ENCODE results near the gene PPP1R14C.

Gene PPP1R14C

DNA sequence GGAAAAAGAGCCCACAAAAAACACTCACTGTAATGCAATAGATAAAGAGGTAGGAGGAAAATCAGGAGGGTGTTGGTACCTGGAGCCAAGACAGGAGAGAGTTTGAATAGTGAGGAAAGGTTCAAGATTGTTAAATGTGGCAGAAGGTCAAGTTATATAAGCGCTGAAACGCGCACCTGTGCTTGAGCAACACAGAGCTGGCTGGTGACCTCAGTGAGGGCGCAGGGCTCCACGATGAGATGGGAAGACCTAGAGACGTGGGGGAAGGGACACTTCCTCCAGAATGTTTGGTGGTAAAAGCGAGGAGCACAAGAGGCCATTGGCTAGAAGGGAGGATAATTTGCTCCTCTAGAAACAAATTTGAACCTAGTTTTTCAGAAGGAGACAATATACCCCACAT lies 4.2 kb upstream of the PPP1R14C start:
- no peak for DNase-seq (ENCODE audit: low read depth in 2 of 2)

DNA sequence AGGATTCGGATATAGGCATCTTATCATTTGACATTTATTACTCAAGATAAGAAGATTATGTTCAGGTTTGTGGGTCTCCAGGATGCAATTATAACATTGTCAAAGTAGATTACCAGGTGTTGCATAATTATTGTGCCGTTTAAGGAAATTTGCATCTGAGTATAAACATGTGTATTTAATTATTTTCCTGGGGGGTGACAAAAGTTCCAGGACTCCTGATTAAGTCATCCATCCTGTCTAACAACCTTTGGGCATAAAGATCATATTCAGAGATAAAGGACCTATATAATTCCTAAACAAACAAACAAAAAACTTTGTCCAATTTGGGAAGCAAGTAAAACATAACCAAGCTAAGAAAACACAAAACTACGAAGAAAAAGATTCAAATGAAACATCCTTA lies 3.3 kb upstream of the PPP1R14C start:
- DNase-seq (ENCODE audit: low read depth in 2 of 2) = no peak

DNA sequence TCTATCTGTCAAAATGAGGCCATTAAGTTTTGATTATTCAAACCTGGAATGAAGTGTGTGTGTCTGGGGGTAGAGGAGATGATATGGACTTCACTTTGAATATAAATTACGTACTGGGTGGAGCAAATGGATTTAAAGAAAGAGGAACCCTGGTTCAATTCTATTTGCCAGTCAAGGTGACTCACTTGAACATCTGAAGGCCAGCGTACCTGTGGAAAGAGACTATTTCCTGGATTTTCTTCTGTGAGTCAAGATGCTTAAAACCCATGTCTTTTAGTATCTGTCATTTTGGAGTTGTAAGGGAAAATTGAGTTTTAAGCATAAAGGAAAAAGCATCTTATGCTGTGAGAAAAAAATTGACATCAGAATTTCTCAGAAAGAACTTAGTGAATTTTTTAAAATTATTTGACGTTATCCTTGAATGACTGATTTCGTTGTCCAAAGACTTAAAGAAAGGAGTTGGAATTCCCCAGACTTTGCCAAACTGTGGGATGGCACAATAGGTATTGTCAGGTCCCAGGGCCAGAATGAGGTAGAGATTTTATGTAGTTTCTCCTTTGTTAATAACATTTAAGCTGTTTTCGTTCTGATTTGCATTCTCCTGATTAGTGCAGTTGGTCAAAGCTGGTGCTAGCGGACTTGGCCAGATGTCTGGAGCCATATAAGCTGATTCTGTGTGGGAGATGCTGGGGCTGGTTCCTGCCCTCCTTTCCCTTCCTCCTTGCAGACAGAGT lies 2.4 kb upstream of the PPP1R14C start:
- DNase-seq (ENCODE audit: low read depth in 2 of 2) = no peak

DNA sequence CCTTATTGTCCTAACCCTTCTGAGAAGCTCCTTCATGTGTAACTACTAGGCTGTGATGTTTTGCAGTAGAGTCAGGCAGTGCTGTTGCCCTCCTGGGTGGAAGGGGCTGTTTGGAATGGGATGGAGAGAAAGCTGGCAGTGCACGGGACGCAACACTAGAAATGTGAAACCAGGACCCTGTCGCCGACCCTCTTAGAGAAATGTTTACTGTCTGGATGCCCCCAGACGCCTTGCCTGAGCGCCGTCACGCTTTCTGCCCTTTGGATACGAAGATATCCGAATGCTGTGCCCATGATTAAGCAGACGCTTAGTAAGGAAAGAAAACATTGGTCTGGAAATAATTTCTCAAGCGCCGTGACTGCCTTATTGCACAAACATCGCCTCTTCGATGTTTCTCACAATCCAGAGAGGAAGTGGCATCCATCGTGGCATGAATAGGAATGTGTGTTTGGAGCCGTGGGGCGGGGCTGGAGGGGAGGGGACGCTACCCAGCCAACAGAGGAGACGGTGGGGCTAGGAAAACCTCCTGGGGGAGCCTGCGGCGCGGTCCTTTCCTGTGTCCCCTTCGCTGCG lies 661 bp upstream of the PPP1R14C start:
- no peak for DNase-seq (ENCODE audit: low read depth in 2 of 2)

DNA sequence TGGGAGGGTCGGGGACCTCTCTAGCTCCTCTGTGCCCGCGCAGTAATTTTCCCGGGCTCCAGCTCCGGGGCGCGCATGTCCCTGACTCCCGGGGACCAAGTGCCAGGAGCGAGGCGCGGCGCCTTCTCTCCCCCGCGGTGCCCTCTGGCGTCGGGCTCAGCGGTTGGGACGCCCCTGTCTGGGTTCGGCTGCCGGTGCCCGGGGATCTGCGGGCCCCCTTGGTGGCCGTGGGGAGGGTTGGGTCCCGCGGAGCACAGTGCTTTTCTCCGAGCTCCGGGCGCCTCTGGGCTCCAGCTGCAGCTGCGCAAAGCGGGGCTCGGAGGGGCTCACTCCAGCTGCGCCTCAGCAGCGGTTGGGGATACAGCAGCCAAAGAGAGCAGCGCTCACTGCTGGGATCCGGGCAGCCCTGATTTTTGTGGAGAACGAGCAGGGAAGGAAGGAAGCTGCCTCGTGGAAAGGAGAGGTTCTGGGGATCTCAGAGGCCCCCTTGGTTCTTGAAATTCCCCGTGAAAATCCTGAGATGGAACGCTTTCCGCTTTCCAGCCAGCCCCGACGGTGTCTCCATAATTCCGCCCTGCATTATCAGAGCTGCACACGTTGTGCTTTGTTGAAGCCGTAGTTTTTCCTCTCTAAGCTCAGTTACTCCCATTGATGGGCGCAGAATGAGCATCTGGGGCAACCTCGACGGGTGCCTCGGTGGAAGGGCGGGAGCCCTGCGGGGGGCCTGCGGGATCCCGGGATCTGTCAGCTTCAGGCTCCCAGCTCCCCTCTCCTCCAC lies 861 bp downstream of the PPP1R14C start:
- no peak for DNase-seq (ENCODE audit: low read depth in 2 of 2)

DNA sequence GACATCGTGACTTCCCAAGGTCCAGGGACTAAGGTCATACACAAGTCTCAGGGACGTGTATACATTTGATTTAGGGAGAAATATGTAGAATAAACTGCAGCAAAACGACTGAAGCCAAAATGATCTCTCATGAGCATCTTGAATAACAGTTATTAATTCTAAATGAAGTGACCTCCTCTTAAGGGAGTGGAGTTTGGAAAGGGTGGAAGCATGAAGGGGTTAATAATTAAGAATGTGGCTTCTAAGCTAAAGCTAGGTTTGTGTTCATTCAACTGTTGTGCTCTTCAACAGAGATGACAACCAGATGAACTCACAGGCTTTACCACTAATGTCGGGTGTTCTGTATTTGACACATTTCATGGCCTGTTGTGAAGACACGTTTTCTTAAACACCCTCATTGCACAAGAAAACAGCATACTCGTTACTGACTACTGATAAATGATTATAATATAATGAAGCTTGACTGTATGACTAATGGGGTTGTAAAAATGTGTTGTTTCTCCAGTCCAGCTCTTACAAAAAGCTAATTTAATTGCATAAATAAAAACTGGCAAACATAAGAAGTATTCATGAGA lies 1.5 kb downstream of the PPP1R14C start:
- DNase-seq (ENCODE audit: low read depth in 2 of 2) = no peak

DNA sequence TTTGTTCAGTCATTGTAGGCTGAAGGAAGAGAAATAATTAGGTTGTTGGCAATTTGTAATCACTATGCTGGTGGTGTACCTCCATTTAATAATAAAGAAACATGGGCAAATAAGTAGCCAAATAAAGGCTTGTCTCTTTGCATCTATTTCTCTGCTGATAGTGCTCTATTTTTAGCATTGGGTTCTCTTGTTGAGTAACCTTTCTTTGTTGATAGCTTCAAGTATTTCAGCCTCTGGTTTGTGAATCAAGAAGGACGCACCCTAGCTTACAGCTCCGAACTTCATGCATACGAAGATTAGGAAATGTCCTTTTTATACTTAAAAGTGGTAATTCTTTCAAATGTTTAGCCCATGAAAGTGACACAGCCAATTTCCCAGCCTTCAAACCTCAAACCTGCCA lies 2.6 kb downstream of the PPP1R14C start:
- no peak for DNase-seq (ENCODE audit: low read depth in 2 of 2)

DNA sequence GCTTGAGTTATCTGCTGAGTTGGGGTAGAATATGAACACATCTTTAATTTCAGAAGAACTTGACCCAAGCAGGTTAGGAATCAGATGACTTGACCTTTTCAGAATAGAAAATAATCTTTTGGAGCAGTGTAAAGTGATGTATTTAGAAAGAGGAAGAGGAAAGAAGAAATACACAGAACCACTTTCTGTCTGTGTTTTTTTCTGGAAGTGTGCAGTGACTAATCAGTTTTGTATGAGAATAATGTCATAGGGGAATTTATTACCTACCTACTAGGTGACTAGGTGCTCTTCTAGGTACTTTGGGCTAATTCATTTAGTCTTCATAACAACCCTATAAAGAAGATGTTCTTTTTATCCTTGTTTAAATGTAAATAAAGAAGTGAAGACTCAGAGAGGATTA lies 3.0 kb downstream of the PPP1R14C start:
- no peak for DNase-seq (ENCODE audit: low read depth in 2 of 2)

DNA sequence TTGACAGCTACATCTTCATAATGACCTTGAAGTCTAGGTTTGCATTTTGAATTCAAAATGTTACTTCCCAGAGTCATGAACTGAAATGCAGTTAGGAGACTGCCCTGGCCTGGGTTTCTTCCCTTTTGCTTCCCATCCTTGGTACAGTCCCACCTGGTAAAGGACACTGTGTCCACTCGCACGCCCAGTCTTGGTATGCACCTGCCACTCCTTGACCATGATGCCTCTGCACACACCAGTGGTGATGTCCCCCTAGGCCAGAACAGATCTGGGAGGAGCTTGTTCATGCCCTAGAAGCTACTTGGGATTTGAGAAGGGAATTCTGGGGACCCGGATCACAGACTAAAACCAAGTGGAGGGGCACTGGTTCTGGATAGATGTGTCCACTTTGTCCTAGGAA lies 3.6 kb downstream of the PPP1R14C start:
- no peak for DNase-seq (ENCODE audit: low read depth in 2 of 2)

DNA sequence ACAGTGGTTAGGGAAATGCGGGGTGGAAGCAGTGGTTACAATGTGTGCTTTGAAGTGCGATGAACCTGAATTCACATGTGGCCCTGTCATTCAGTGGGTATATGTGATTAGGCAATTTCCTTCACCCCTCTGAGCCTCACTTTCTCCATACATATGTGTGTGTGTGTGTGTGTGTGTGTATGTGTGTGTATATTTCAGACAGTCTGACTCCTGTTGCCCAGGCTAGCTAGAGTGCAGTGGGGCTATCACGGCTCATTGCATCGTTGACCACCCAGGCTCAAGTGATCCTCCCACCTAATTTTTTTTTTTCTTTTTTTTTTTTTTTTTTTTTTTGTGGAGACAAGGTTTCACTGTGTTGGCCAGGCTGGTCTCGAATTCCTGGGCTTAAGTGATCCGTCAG lies 6.3 kb downstream of the PPP1R14C start:
- DNase-seq (ENCODE audit: low read depth in 2 of 2) = no peak

DNA sequence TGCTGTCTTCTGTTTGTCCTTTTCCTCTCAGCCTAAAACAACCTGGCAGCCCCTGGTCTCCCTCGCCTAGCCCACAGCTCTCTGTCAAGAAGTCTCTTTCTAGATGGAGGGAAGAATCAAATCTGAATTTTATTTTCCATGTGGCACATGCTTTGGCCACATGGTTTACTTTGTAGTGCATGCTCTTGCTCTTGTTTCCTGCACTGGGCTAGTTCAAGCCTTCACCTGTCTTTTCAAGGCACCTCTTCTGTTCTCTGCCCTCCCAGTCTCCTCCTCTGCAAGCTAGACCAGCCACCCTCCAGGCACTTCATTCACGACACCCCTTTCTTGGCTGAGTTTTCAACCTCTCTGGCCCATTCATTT lies 7.6 kb downstream of the PPP1R14C start:
- DNase-seq (ENCODE audit: low read depth in 2 of 2) = no peak

DNA sequence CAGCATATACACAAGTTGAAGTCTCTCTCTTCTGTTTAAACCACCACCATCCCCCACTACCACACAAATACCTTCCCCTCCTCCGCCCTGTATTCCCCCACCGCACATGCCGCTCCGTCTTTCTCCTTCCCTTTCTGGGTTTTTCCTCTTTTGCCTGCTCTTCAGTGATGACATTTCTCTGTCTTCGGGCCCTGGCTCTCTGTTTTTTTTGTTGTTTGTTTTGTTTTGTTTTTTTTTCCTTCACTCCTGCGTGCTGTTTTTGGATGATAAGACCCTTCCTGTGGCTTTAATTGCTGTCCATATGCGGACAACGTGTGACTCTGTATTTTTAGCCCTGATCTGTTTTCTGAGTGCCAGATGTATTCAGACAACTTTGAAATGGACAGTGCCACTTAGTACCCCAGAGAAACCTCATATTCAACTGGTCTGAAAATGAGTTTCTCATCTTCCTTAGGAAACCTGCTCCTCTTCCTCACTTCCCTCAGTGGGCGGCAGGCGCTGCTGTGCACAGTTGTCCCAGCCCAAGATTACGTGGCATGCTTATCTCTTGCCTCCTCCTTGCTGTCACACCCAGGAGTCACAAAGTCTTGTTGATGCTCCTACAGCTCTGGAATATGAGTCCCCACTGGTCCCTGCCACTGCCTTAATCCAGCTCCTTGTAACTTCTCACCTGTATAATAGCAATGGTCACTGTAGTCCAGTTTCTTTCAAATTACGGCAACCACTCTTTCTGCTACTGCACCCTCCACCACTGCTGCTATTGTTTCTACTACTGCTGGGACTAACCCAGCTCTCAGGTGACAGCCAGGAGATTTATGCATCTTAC lies 8.2 kb downstream of the PPP1R14C start:
- no peak for DNase-seq (ENCODE audit: low read depth in 2 of 2)

DNA sequence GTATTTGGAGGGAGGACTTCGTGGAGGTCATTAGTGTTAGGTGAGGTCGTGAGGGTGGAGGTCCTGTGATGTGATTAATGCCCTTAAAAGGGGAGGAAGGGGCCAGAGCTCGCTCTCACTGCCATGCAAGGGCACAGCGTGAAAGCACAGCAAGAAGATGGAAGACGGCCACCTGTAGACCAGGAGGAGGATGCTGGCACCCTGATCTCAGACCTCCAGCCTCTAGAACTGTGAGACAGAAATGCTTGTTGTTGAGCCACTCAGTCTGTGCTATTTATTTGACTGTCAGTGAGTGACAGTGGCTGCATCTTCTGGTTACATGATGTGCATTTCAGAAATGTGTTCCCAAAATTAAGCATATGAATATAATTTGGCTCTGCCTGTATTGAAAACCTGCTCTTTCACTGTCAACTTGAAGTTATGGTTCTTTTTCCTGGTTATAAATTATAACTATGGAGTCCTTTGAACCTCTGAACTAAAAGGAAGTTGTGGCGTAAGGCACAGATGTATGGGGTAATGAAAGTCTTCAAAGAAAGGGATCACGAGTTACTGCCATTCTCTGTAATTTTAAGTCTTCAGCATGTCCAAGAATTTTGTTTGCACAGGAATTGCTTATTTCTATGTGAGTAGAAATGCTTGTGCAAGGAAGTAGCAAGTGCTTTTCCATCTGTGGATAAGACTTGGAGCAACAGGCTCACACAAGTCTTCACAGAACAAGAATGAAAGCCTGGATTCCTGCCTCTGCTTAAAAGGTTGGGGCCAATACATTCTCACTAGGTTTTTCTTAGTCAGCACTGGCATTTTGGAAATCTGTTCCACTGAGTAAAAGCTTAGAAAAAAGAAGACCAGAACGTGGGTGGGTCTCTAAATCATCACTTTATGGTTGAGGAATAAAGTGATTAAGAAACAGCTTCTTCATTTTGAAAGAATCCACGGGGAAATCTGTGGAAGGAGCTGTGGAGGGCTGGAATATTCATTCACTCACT lies 10.3 kb downstream of the PPP1R14C start:
- no peak for DNase-seq (ENCODE audit: low read depth in 2 of 2)

DNA sequence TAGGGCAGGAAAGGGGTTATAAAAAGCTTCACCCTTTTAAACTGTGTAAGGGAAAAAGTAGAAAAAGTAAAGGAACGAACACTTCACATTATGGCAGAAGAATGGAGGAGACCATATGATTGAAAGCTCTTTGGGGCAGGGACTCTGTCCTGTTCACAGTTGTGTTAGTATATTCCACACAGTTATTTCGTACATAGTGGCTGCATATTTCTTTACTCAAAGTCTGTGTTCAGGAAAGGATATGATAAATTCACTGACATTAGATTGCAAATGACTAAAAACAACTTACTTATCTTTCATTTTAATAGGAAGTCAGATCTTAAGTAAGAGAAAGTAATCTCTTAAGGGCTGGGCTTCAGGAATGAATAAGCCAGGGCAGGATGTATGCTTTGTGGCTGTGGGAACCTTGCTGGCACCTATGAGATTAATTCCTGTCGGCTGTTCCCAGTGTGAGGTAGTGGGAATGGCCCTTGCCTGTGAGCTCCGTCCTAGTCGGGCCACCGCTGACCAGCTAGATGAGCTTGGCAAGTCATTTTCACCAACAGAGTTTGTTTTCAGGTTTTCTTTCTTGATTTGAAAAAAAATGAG lies 11.2 kb downstream of the PPP1R14C start:
- DNase-seq (ENCODE audit: low read depth in 2 of 2) = no peak

DNA sequence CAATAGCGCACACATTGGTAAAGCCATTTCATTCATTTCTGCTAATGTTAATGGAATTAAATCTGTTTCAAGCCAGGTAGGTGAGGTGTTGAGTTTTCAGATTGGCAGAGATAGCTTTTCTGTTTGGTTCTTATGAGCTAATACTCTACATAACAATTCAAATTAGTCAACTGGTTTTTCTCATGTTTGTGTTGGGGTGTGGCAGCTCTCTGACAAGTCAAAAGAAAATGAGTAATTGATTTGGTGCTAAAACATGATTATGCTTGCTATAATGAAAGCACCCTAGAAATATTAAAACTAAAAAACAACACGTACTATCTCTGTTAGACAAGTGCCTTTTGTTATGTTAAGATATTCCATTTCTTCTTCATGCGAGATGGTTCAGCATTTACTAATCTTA lies 13.6 kb downstream of the PPP1R14C start:
- DNase-seq (ENCODE audit: low read depth in 2 of 2) = no peak

DNA sequence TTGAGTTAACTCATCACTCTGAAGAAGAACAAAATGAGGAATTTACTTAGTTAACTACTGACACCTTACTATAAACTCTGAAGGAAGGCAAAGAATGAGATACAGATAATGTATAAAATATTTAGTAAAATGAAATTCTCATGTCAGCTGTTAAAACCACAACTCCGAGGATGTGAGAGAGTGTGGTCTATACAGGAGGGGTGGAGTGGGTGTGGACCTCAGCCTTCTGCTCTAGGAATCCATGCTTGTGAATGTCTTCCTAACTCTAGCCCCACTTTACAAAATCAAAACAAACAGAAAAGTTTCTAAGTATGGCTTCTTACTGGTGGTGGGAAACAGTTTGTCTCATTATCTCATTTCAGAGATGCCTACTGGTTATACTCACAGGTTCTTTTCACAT lies 14.2 kb downstream of the PPP1R14C start:
- no peak for DNase-seq (ENCODE audit: low read depth in 2 of 2)

DNA sequence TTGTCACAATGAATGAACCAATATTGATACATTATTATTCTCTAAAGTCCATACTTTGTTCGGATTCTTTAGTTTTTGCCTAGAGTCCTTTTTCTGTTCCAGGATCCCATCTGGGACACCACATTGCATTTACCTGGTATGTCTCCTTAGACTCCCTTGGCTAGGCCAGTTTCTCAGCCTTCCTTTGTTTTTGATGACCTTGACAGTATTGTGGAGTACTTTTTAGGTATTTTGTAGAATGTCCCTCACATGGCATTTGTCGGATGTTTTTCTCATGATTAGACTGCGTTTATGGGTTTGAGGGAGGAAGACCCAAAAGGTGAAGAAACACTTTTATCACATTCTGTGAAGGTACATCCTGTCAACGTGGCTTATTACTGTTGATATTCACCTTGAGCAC lies 16.9 kb downstream of the PPP1R14C start:
- DNase-seq (ENCODE audit: low read depth in 2 of 2) = no peak

DNA sequence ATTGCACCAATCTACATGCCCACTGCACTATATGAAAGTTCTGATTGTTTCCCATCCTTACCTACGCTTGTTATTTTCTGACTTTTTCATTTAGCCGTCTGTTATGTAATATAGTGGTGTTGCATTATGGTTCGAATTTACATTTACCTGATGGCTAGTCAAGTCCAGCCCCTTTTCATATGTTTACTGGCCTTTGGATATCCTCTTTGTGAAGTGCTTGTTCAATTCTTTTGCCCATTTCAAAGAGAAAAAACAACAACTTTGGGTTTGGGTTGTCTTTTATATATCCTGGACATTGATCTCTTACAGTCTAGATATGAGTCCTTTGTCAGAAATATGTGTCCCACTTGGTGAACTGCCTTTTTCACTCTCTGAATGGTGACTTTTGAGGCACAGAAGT lies 21.1 kb downstream of the PPP1R14C start:
- DNase-seq (ENCODE audit: low read depth in 2 of 2) = no peak

DNA sequence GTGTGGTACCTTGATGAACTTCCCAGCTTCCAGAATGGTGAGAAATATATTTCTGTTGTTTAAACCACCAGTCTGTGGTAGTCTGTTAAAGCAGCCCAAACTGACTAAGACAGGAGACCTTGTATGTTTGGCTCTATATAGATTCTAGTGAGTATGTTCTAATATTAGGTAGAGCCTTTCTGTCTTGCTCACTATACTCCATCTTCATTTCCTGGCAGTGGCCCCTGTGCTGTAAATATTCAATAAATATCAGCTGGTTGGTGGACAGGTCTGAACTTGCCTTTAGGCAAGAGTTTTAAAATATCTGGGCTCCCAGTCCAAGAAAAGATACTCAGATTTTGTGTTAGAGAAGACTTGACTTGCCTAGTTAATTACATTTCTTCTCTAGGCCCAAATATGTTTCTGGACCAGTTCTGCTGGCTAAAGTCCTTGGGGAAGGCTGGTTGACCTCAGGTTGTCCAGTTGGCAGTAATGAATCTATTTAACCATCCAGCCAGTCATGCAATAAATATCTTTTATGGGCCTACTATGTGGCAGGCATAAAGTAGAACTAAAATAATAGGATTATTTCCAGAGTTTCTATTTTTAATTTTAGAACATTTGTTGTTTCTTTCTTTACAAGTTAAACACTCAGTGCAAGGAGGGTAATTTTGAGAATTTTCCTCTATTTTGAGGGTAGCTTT lies 22.3 kb downstream of the PPP1R14C start:
- no peak for DNase-seq (ENCODE audit: low read depth in 2 of 2)

DNA sequence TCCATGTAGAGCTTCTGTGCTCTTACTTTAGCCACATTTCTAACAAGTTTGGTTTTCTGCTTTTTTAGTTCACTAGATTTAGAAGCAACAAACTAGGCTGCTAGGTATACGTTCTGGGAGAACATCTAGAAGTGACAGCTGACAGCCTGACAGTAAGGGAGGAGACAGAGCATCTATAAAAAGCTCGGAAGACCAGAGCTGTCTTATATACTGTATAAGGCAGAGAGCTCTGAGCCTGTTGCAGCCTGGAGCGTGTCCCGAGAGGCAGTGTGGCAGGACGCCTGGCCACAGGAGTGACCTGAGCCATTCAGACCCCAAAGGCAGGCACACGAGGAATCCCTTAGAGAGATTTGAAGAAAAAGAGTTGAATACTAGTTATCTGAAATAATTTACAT lies 24.6 kb downstream of the PPP1R14C start:
- DNase-seq (ENCODE audit: low read depth in 2 of 2) = no peak

Data from stimulated activated CD8-positive, alpha-beta memory T cell treated with anti-CD3 and anti-CD28 coated beads, Interleukin-2, amount 100 ng/mL, for 1 hour (primary cell).